GM21423 (cell line): Measurements from ENCODE around the gene VCAM1.
"Not testable (repeated sequence)": the region's sequence is repeated elsewhere in the genome, so short reads cannot be mapped to it uniquely, and the experiment has no call there.

Experiments used
- ATAC-seq: cut with Tn5 transposase; IDR thresholded peaks from one replicate; pipeline ENCODE4 v1.9.1; 2021; ENCODE audit warnings: mild to moderate bottlenecking, moderate library complexity; ENCODE audit not compliant: unreplicated experiment

Gene VCAM1

GRCh38 chr1:100773444-100773843, 53.9 kb downstream of the VCAM1 start:
- ATAC-seq, result no peak

GRCh38 chr1:100774370-100774769, 54.8 kb downstream of the VCAM1 start:
- ATAC-seq, result no peak

- no peak for ATAC-seq
Observed at GRCh38 chr1:100775483-100775882, 55.9 kb downstream of the VCAM1 start.

- ATAC-seq, result no peak
Observed at GRCh38 chr1:100778748-100779147, 59.2 kb downstream of the VCAM1 start.

- ATAC-seq, result no peak
Observed at GRCh38 chr1:100780814-100781213, 61.3 kb downstream of the VCAM1 start.

- not testable (repeated sequence) for ATAC-seq
Observed at GRCh38 chr1:100781728-100782127, 62.2 kb downstream of the VCAM1 start.

- no peak for ATAC-seq
Observed at GRCh38 chr1:100782473-100783039, 63.0 kb downstream of the VCAM1 start.

- ATAC-seq, result no peak
Observed at GRCh38 chr1:100785470-100786052, 66.0 kb downstream of the VCAM1 start.

- ATAC-seq, result no peak
Observed at GRCh38 chr1:100786870-100787269, 67.3 kb downstream of the VCAM1 start.
